ENCODE measurements around the gene HOXB6. TPM values are rescaled to one million over a fixed set of nuclear protein-coding genes. Genes with fewer than 3 reads are reported as not detected.

Gene HOXB6
- total RNA-seq, 1 experiment from 2014 or later = 19.8 TPM

DNA sequence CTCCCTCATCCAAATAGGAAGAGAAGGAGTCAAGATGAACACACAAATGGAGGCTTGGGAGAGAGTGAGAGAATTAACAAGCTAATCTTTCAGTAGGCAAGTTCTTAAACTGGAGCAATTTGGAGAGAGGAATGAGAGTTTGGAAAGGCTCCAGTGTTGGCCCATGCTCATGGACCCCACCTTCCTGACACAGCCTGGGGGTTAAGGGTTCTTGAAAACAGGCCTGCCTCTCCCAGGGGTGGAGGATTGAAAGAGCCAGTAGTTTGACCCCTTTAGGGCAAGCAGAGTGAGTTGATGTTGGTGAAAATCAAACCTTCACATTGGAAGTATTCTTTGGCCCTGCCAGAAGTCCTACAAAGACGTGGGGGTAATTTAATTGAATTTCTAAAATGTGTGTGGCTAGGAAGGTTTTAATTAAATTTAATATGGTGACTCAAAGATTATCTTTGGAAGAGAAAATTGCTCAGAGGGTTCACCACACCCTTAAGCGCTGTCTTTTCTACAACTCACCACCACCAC is 20.5 kb downstream of the HOXB6 start:
- Histone ChIP-seq H3K9me3 (ENCODE audit: low read depth, low read length, poor library complexity, severe bottlenecking) (no peaks in the 10 kb centered on the region), H3K4me3 (ENCODE audit: low read depth, low read length, poor library complexity, severe bottlenecking) (no peak overlapping the region), H3K27ac (ENCODE audit: low read depth, low read length, poor library complexity, severe bottlenecking) (no peak overlapping the region), H3K4me1 (ENCODE audit: insufficient read depth, low read length, poor library complexity, severe bottlenecking) (peaks cover 56% of the 10 kb centered on the region), H3K36me3 (ENCODE audit: insufficient read depth, low read length, poor library complexity, severe bottlenecking) (no peaks in the 10 kb centered on the region), H3K27me3 (replicated peaks; ENCODE audit: insufficient read depth, low read depth, low read length, poor library complexity) (no peaks in the 10 kb centered on the region)
- no TSS peak for BruUV-seq (replicated peaks)
- intact Hi-C loops (cut with micrococcal nuclease; ENCODE audit: unreplicated experiment) = no loop called here
- DNase-seq (ENCODE audit: low spot score) = no peak
- TF ChIP-seq, protein P1, sequence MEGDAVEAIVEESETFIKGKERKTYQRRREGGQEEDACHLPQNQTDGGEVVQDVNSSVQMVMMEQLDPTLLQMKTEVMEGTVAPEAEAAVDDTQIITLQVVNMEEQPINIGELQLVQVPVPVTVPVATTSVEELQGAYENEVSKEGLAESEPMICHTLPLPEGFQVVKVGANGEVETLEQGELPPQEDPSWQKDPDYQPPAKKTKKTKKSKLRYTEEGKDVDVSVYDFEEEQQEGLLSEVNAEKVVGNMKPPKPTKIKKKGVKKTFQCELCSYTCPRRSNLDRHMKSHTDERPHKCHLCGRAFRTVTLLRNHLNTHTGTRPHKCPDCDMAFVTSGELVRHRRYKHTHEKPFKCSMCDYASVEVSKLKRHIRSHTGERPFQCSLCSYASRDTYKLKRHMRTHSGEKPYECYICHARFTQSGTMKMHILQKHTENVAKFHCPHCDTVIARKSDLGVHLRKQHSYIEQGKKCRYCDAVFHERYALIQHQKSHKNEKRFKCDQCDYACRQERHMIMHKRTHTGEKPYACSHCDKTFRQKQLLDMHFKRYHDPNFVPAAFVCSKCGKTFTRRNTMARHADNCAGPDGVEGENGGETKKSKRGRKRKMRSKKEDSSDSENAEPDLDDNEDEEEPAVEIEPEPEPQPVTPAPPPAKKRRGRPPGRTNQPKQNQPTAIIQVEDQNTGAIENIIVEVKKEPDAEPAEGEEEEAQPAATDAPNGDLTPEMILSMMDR (conservative IDR thresholded peaks at IDR 0.05; ENCODE audit: low read depth, low read length) = no peak
- TF ChIP-seq EZH2 (IDR thresholded peaks at IDR 0.05; ENCODE audit: borderline replicate concordance, low read depth, low read length, poor library complexity, severe bottlenecking) = no peak
- ChIA-PET POLR2A (ENCODE audit: low non-redundant PET) (interaction anchor here (0.5 kb wide), 1 partner anchor 197 kb away, joined by 3 read pairs; no protein-coding TSS in a partner anchor), CTCF (interaction anchor here (1.4 kb wide), 1 partner anchor 8 kb away, joined by 3 read pairs; no protein-coding TSS in a partner anchor)

DNA sequence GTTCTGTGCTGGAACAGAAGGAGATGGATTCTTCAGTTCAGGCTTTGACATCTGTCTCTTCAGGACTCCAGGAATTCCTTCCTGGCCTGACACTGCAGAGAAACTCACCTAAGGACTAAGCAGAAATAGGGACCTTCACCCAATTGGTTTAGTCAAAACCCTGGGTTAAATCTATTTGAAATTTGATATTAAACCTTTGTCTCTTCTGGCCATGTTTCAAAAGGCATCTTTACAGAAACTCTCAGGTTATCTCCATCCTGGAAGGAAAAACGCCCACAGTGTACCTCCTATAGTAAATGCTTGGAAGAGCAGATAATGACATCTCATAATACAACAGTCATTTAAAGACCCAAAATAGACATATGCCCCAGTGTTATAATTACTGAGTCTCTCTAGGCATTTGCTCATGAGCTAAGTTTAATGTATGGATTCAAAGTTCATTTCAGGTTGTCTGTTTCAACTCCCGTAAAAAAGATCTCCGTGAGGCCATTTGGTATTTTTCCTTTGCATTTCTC is 21.0 kb downstream of the HOXB6 start:
- DNase-seq (ENCODE audit: low spot score) = no peak
- BruUV-seq (replicated peaks) = no TSS peak
- TF ChIP-seq, protein P1 (conservative IDR thresholded peaks at IDR 0.05; ENCODE audit: low read depth, low read length) = no peak
- TF ChIP-seq EZH2 (IDR thresholded peaks at IDR 0.05; ENCODE audit: borderline replicate concordance, low read depth, low read length, poor library complexity, severe bottlenecking) = no peak

DNA sequence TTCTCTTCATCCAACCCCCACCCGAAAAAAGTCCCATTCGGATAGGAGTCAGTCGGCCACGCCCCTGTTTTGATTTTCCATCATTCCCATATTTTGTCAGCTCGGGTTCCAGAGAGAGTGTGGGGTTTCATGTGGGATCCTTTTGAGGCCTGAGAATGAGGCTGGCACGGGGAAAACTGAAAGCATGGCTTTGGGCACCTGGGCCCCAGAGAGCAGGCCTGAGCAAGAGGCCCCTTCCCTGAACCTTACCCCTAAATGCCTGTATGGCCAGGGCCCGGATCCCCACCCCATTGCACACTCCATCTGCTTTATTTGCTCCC is 22.1 kb downstream of the HOXB6 start:
- ChIA-PET POLR2A (ENCODE audit: low non-redundant PET) (no interaction called here), CTCF (interaction anchor here (0.7 kb wide), 1 partner anchor 27 kb away, joined by 3 read pairs; no protein-coding TSS in a partner anchor)
- intact Hi-C loops (cut with micrococcal nuclease; ENCODE audit: unreplicated experiment) = no loop called here
- H3K9me3 ChIP-seq (ENCODE audit: low read depth, low read length, poor library complexity, severe bottlenecking) = no peaks in the 10 kb centered on the region
- peaks cover 45% of the 10 kb centered on the region for H3K4me1 ChIP-seq (ENCODE audit: insufficient read depth, low read length, poor library complexity, severe bottlenecking)
- no peaks in the 10 kb centered on the region for H3K27me3 ChIP-seq (replicated peaks; ENCODE audit: insufficient read depth, low read depth, low read length, poor library complexity)
- H3K4me3 ChIP-seq (ENCODE audit: low read depth, low read length, poor library complexity, severe bottlenecking) = no peak overlapping the region
- DNase-seq (ENCODE audit: low spot score) = no peak
- TF ChIP-seq EZH2 (IDR thresholded peaks at IDR 0.05; ENCODE audit: borderline replicate concordance, low read depth, low read length, poor library complexity, severe bottlenecking) = no peak
- TF ChIP-seq, protein P1 (conservative IDR thresholded peaks at IDR 0.05; ENCODE audit: low read depth, low read length) = no peak
- BruUV-seq (replicated peaks) = no TSS peak
- H3K36me3 ChIP-seq (ENCODE audit: insufficient read depth, low read length, poor library complexity, severe bottlenecking) = no peaks in the 10 kb centered on the region
- no peak overlapping the region for H3K27ac ChIP-seq (ENCODE audit: low read depth, low read length, poor library complexity, severe bottlenecking)

More for the DNA sequence above, 21.0 kb downstream of the HOXB6 start:
- intact Hi-C loops (cut with micrococcal nuclease; ENCODE audit: unreplicated experiment) = no loop called here
- CTCF ChIA-PET = interaction anchor here (1.4 kb wide), 1 partner anchor 9 kb away, joined by 3 read pairs; no protein-coding TSS in a partner anchor
- Histone ChIP-seq H3K27ac (ENCODE audit: low read depth, low read length, poor library complexity, severe bottlenecking) (no peak overlapping the region), H3K9me3 (ENCODE audit: low read depth, low read length, poor library complexity, severe bottlenecking) (no peaks in the 10 kb centered on the region), H3K4me3 (ENCODE audit: low read depth, low read length, poor library complexity, severe bottlenecking) (no peak overlapping the region), H3K4me1 (ENCODE audit: insufficient read depth, low read length, poor library complexity, severe bottlenecking) (peaks cover 53% of the 10 kb centered on the region), H3K36me3 (ENCODE audit: insufficient read depth, low read length, poor library complexity, severe bottlenecking) (no peaks in the 10 kb centered on the region), H3K27me3 (replicated peaks; ENCODE audit: insufficient read depth, low read depth, low read length, poor library complexity) (no peaks in the 10 kb centered on the region)
- POLR2A ChIA-PET (ENCODE audit: low non-redundant PET) = interaction anchor here (0.5 to 0.7 kb wide), 4 partner anchors 197 to 238 kb away, joined by 3 to 8 read pairs (median 3); no protein-coding TSS in a partner anchor
